ENCODE results near the gene PTPRT.
A peak's percentile ranks its signal among the peaks of the same experiment; 100 is the strongest.

Gene PTPRT

GRCh38 chr20:42252116-42252515 lies 937.6 kb downstream of the PTPRT start (continued):
- TF ChIP-seq ELK4 (IDR thresholded peaks at IDR 0.05; ENCODE audit: borderline replicate concordance, low read depth, low read length) (no peak), ZNF677 (tag by site-specific recombination; IDR thresholded peaks at IDR 0.05) (no peak), ZNF488 (tag by site-specific recombination; IDR thresholded peaks at IDR 0.05) (no peak), TRIM28 (IDR thresholded peaks at IDR 0.05; ENCODE audit: borderline replicate concordance, low read length) (no peak), ZFP37 (tag by site-specific recombination; IDR thresholded peaks at IDR 0.05) (no peak), REPIN1 (tag by site-specific recombination; IDR thresholded peaks at IDR 0.05; ENCODE audit: low read depth) (no peak), ZFHX2 (tag by site-specific recombination; conservative IDR thresholded peaks at IDR 0.05) (no peak), ZNF394 (tag by site-specific recombination; IDR thresholded peaks at IDR 0.05; ENCODE audit: borderline replicate concordance) (no peak), ZNF747 (tag by site-specific recombination; IDR thresholded peaks at IDR 0.05) (no peak), ZNF280C (tag by site-specific recombination; IDR thresholded peaks at IDR 0.05) (no peak), ZBTB48 (tag by site-specific recombination; IDR thresholded peaks at IDR 0.05) (no peak), ZNF423 (tag by site-specific recombination; IDR thresholded peaks at IDR 0.05) (no peak), BCL6B (tag by site-specific recombination; IDR thresholded peaks at IDR 0.05) (no peak)

GRCh38 chr20:42218621-42219374 lies 970.9 kb downstream of the PTPRT start:
- no peak overlapping the region for H3K27ac ChIP-seq (ENCODE audit: extremely low read depth, low read depth, low read length)
- no peaks in the 10 kb centered on the region for H3K9me3 ChIP-seq (ENCODE audit: control insufficient read depth, insufficient read depth, low read depth, low read length)
- TF ChIP-seq TSHZ1 (tag by site-specific recombination; IDR thresholded peaks at IDR 0.05; ENCODE audit: borderline replicate concordance), result no peak
- 0 out of 2 replicates have a peak, but pooled peaks have one; percentile 44 for TF ChIP-seq TCF7L2 (IDR thresholded peaks at IDR 0.05; ENCODE audit: borderline replicate concordance, low read depth, low read length)
- no peak overlapping the region for H3K4me3 ChIP-seq (ENCODE audit: low read depth, low read length)
- no peaks in the 10 kb centered on the region for H3K36me3 ChIP-seq (ENCODE audit: control insufficient read depth in 2 of 2, insufficient read depth in 1 of 2, low read length in 2 of 2)
- POLR2A ChIA-PET, result no interaction called here
- CTCF ChIA-PET, result no interaction called here
- H3K4me1 ChIP-seq (ENCODE audit: control insufficient read depth, insufficient read depth, low read length), result no peaks in the 10 kb centered on the region
